HepG2 (cell line): ENCODE data around the gene VAPA.

Experiments used
- CTCF ChIP-seq: sonication (generic); formaldehyde crosslinking; IDR thresholded peaks from 2 replicates; pipeline ENCODE4 v1.5.0; 2020; ENCODE audit warnings: mild to moderate bottlenecking, missing genetic modification reagents, moderate library complexity
- FOXC1 ChIP-seq: sonication (generic); formaldehyde crosslinking; IDR thresholded peaks from 2 replicates; pipeline ENCODE4 v1.8.0; 2022; ENCODE audit warnings: mild to moderate bottlenecking, missing genetic modification reagents, borderline replicate concordance
- HNF4G ChIP-seq, 2 experiments: sonication (generic) in 1 of 2; formaldehyde crosslinking in 1 of 2; IDR thresholded peaks; 2 replicates each; pipeline versions ENCODE4 v1.4.0 to v1.6.1; 2011 to 2020; ENCODE audit warnings: borderline replicate concordance in 2 of 2, low read depth in 2 of 2, mild to moderate bottlenecking in 2 of 2, low read length in 1 of 2, missing genetic modification reagents in 1 of 2, moderate library complexity in 1 of 2
- POLR2A ChIP-seq, 2 experiments: IDR thresholded peaks; 2 replicates each; pipeline ENCODE4 v1.6.1; 2011; ENCODE audit warnings: low read depth in 2 of 2, low read length in 2 of 2, mild to moderate bottlenecking in 1 of 2, moderate library complexity in 1 of 2; ENCODE audit not compliant: insufficient read depth in 1 of 2
- SP1 ChIP-seq, 2 experiments: fragments of 450-650 bp in 1 of 2; sonication (generic) in 1 of 2; formaldehyde crosslinking in 1 of 2; IDR thresholded peaks; 2 replicates each; pipeline versions ENCODE4 v1.4.0 to v1.6.1; 2016 to 2020; ENCODE audit warnings: missing genetic modification reagents in 1 of 2
- ZNF780A ChIP-seq: sonication (generic); formaldehyde crosslinking; IDR thresholded peaks from 2 replicates; pipeline ENCODE4 v1.8.0; 2022; ENCODE audit warnings: mild to moderate bottlenecking, missing genetic modification reagents, moderate library complexity
- TF ChIP-seq, protein P1 (sequence below): IDR thresholded peaks from 2 replicates; pipeline ENCODE4 v1.6.1; 2016; ENCODE audit warnings: missing compliant biosample characterization, missing genetic modification reagents, borderline replicate concordance

DNA sequence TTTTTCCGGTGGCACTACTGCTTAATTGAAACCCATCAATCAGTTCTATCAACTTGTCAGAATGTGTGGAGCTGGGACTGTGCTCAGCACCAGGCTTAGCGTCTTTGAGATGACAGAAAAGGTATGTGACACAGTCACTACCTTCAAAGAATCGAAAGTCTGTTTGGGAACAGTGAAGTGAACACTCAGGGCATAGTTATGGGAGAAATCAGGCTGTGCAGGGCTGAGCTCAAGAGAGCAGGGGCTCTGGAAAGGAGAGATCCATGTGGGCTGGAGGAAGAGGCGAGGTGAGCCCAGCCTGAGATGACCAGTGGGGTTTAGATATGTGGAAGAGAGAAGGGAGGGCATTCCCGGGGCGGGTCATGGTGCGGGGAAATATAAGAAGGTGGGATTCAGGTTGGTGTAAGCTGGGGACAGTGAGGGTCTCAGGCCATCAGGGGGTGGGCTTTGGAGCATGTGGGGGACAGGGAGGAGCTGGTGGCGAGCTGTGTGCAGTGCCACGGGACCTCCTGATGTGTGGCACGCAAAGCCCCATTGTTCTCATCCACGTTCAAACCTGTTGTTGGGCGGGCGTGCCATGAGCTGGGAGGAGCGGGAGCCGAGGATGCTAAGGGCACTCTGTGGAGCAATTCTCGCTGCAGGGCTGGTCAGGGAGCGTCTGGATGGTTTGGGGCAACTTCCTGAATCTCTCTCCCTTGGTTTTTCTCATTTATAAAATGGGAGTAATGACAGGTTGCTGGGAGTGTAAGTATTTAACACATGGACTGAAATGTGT, 72.5 kb downstream of the VAPA start:
- no peak for TF ChIP-seq ZNF780A (CRISPR knock-in tag)
- no peak for TF ChIP-seq POLR2A (IDR thresholded peaks at IDR 0.05; ENCODE audit: insufficient read depth in 1 of 2, low read depth in 2 of 2, low read length in 2 of 2)
- TF ChIP-seq HNF4G (IDR thresholded peaks at IDR 0.05; ENCODE audit: borderline replicate concordance, low read depth, low read length), result no peak
- no peak for TF ChIP-seq HNF4G (CRISPR knock-in tag; IDR thresholded peaks at IDR 0.05; ENCODE audit: borderline replicate concordance, low read depth)
- no peak for TF ChIP-seq FOXC1 (CRISPR knock-in tag)
- TF ChIP-seq, protein P1, sequence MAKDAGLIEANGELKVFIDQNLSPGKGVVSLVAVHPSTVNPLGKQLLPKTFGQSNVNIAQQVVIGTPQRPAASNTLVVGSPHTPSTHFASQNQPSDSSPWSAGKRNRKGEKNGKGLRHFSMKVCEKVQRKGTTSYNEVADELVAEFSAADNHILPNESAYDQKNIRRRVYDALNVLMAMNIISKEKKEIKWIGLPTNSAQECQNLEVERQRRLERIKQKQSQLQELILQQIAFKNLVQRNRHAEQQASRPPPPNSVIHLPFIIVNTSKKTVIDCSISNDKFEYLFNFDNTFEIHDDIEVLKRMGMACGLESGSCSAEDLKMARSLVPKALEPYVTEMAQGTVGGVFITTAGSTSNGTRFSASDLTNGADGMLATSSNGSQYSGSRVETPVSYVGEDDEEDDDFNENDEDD (CRISPR knock-in tag), result no peak
- TF ChIP-seq CTCF, result no peak
- TF ChIP-seq SP1 (IDR thresholded peaks at IDR 0.05), result no peak
- no peak for TF ChIP-seq SP1 (CRISPR knock-in tag; IDR thresholded peaks at IDR 0.05)
